ENCODE results near the gene TBCD.

TBCD gene

DNA sequence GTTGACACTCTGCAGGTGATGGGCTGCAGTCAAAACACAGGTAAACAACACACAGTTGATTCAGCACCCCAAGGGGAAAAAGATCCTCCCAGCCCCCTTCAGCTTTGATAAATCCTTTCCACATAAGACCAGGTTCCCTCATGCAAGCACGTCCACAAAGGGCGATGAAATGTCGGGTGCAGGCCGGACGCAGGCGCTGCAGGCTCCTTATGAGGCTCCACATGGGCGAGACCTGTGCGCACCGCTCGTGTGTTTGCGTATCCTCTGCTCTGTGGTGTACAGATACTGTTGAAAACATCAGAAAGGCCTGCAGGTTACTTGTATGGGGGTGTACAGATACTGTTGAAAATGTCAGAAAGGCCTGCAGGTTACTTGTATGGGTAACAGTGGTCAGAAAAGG lies 102.4 kb downstream of the TBCD start:
- no peak overlapping the region for H3K9ac ChIP-seq (ENCODE audit: low read length)
- H3F3A ChIP-seq (ENCODE audit: insufficient read depth), result 0 out of 2 replicates have a peak, but pooled peaks cover 5% of the 10 kb centered on the region
- H3K9me3 ChIP-seq (ENCODE audit: insufficient read depth, low read length), result no peaks in the 10 kb centered on the region
- H3K4me2 ChIP-seq (ENCODE audit: low read depth, low read length, poor library complexity, severe bottlenecking), result no peak overlapping the region
- H4K20me1 ChIP-seq (ENCODE audit: low read depth, low read length), result no peaks in the 10 kb centered on the region
- H3K79me2 ChIP-seq (ENCODE audit: insufficient read depth, low read length), result no peaks in the 10 kb centered on the region
- H3K36me3 ChIP-seq (ENCODE audit: low read length), result no peaks in the 10 kb centered on the region
- no peak overlapping the region for H3K27ac ChIP-seq (ENCODE audit: low read depth, low read length)
- no peaks in the 10 kb centered on the region for H3K27me3 ChIP-seq (ENCODE audit: low read length)
- TF ChIP-seq, protein P1, sequence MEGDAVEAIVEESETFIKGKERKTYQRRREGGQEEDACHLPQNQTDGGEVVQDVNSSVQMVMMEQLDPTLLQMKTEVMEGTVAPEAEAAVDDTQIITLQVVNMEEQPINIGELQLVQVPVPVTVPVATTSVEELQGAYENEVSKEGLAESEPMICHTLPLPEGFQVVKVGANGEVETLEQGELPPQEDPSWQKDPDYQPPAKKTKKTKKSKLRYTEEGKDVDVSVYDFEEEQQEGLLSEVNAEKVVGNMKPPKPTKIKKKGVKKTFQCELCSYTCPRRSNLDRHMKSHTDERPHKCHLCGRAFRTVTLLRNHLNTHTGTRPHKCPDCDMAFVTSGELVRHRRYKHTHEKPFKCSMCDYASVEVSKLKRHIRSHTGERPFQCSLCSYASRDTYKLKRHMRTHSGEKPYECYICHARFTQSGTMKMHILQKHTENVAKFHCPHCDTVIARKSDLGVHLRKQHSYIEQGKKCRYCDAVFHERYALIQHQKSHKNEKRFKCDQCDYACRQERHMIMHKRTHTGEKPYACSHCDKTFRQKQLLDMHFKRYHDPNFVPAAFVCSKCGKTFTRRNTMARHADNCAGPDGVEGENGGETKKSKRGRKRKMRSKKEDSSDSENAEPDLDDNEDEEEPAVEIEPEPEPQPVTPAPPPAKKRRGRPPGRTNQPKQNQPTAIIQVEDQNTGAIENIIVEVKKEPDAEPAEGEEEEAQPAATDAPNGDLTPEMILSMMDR (IDR thresholded peaks at IDR 0.05; ENCODE audit: insufficient read depth, low read length, poor library complexity, severe bottlenecking), result no peak
- TF ChIP-seq EZH2phosphoT487 (conservative IDR thresholded peaks at IDR 0.05; ENCODE audit: low read length), result no peak
- H3K4me3 ChIP-seq (ENCODE audit: insufficient read depth, low read length, poor library complexity, severe bottlenecking), result no peak overlapping the region
- no peak overlapping the region for H2AFZ ChIP-seq (ENCODE audit: low read depth, low read length, severe bottlenecking)
- H3K9me2 ChIP-seq (replicated peaks; ENCODE audit: insufficient read depth, low read length), result no peaks in the 10 kb centered on the region

DNA sequence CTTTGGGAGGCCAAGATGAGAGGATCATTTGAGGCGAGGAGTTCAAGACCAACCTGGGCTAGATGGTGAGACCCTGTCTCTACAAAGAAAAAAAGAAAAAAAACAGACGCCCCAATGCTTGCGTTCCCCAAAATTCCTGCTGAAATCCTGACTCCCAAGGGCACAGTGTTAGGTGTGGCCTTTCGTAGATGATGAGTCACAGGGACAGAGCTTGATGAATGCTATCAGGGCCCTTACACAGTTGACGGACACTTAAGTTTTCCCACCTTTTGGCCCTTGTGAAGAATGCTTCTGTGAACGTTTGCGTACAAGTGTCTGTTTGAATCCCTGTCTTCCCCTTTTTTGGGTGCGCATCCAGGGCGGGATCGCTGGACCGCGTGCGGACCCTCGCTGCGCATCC lies 104.5 kb downstream of the TBCD start:
- TF ChIP-seq EZH2phosphoT487 (conservative IDR thresholded peaks at IDR 0.05; ENCODE audit: low read length), result no peak
- TF ChIP-seq, protein P1 (IDR thresholded peaks at IDR 0.05; ENCODE audit: insufficient read depth, low read length, poor library complexity, severe bottlenecking), result no peak
- Histone ChIP-seq H3K9me3 (ENCODE audit: insufficient read depth, low read length) (no peaks in the 10 kb centered on the region), H3K4me3 (ENCODE audit: insufficient read depth, low read length, poor library complexity, severe bottlenecking) (no peak overlapping the region), H4K20me1 (ENCODE audit: low read depth, low read length) (no peaks in the 10 kb centered on the region), H2AFZ (ENCODE audit: low read depth, low read length, severe bottlenecking) (no peak overlapping the region), H3K9ac (ENCODE audit: low read length) (no peak overlapping the region), H3K9me2 (replicated peaks; ENCODE audit: insufficient read depth, low read length) (no peaks in the 10 kb centered on the region), H3K36me3 (ENCODE audit: low read length) (no peaks in the 10 kb centered on the region), H3K4me2 (ENCODE audit: low read depth, low read length, poor library complexity, severe bottlenecking) (no peak overlapping the region), H3K79me2 (ENCODE audit: insufficient read depth, low read length) (no peaks in the 10 kb centered on the region), H3K27ac (ENCODE audit: low read depth, low read length) (no peak overlapping the region), H3K27me3 (ENCODE audit: low read length) (no peaks in the 10 kb centered on the region), H3F3A (ENCODE audit: insufficient read depth) (0 out of 2 replicates have a peak, but pooled peaks cover 5% of the 10 kb centered on the region)

DNA sequence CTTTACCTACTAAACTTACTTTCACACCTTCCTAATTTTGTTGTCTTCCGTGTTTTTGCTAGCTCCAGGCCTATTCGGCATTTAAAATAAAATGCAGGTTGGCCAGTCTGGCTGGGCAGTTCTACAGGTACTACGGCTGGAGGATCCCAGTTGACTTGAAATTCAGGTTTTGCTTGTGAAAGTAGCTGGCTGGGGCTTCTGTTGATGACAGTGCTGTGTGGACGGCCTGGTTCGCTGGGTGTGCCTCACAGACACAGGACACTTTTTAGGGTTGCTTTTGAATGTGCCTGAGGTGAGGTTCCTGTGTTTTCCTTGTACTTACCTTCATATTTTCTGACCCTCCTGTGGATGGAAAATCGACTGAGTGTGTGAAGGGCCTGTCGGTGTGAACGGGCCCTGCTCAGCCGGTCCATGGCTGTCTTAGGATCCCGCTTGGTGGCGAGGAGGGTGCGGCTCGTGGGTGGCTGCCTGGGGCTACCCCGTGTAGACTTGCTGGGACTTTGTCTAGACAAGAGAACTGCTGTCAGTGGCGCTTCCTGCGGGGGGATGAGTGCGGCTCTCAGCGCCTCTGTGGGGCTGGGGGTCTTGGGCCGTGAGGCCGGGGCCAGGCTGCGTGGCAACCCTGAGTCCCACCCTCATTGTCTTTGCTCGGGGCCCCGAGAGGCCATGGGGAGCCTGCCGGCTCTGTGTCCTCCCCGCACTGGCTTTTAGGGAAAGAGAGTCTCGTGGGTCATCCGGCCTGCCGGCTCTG lies 106.7 kb downstream of the TBCD start:
- no peak overlapping the region for H3K27ac ChIP-seq (ENCODE audit: low read depth, low read length)

More for the DNA sequence above, 106.7 kb downstream of the TBCD start:
- Histone ChIP-seq H3K4me2 (ENCODE audit: low read depth, low read length, poor library complexity, severe bottlenecking) (no peak overlapping the region), H3K36me3 (ENCODE audit: low read length) (no peaks in the 10 kb centered on the region), H3K9ac (ENCODE audit: low read length) (no peak overlapping the region), H3K9me2 (replicated peaks; ENCODE audit: insufficient read depth, low read length) (no peaks in the 10 kb centered on the region), H2AFZ (ENCODE audit: low read depth, low read length, severe bottlenecking) (no peak overlapping the region), H3K4me3 (ENCODE audit: insufficient read depth, low read length, poor library complexity, severe bottlenecking) (no peak overlapping the region), H3K27me3 (ENCODE audit: low read length) (no peaks in the 10 kb centered on the region), H4K20me1 (ENCODE audit: low read depth, low read length) (no peaks in the 10 kb centered on the region; the same call in 1 of the 2 replicates), H3F3A (ENCODE audit: insufficient read depth) (0 out of 2 replicates have a peak, but pooled peaks cover 7% of the 10 kb centered on the region), H3K79me2 (ENCODE audit: insufficient read depth, low read length) (no peaks in the 10 kb centered on the region), H3K9me3 (ENCODE audit: insufficient read depth, low read length) (no peaks in the 10 kb centered on the region)
- TF ChIP-seq EZH2phosphoT487 (conservative IDR thresholded peaks at IDR 0.05; ENCODE audit: low read length), result no peak
- TF ChIP-seq, protein P1 (IDR thresholded peaks at IDR 0.05; ENCODE audit: insufficient read depth, low read length, poor library complexity, severe bottlenecking), result no peak
